ENCODE results near the gene TMEM135. TPM values are rescaled to one million over a fixed set of nuclear protein-coding genes. Genes with fewer than 3 reads are reported as not detected.
"Not testable (repeated sequence)": the region's sequence is repeated elsewhere in the genome, so short reads cannot be mapped to it uniquely, and the experiment has no call there.

Gene TMEM135
- total RNA-seq, 2 experiments from 2014 or later = 16.7 to 27.5 TPM

DNA sequence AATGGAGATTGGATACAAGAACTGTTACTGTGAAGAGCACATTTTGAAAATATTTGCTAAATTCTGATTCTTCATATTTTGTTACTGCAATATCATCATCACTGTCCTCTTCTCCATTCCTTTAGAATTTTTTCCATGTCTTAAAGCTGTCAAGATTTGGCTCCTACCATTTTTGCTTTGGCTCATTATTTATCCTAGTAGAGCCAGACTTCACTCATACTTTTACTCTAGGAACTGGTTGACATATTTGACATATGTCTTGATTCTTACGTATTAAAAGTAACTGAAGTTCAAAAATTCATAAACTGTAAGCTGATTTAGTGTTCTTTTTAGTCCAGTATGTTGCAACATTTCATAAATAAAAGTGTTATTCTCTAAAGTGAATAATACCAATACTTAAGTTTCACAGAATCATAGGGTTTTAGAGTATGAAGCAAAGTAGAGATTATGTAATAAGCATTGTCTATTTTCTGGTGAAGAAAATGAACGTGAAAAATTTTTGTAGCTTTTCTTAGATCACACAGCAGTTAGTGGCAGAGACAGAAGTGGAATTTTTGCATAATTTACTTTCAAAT lies 225.6 kb downstream of the TMEM135 start:
- no peaks in the 10 kb centered on the region for H3K4me1 Mint-ChIP-seq (ENCODE audit: low read depth)
- no peaks in the 10 kb centered on the region for H3K9me3 Mint-ChIP-seq
- intact Hi-C loops (cut with micrococcal nuclease) = no loop called here
- no peak overlapping the region for H3K27ac Mint-ChIP-seq
- ChIA-PET CTCF (no interaction called here), POLR2A (no interaction called here)
- no peaks in the 10 kb centered on the region for H3K27me3 Mint-ChIP-seq
- H3K36me3 Mint-ChIP-seq = no peaks in the 10 kb centered on the region
- DNase-seq = no peak
- H3K4me3 Mint-ChIP-seq = no peak overlapping the region

DNA sequence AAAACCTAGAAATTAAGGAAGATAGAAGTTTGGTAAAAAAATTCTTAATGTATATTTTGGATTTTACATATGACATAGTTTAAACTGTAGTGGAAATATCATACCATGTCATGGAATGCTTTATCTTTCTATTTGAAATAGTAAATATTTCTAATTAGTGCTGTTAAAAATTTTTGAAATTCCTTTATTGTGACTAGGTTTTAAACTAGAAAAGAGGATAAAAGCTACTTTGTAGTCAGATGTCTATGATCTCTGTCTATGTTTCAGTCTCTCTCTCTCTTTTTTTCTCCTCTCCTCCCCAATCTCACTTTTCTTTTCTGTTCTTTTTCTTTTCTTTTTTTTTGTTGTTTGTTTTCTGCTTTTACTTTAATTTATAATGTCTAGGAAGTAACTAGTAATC lies 226.2 kb downstream of the TMEM135 start:
- Mint-ChIP-seq H3K9me3 (no peaks in the 10 kb centered on the region), H3K4me3 (no peak overlapping the region), H3K27ac (no peak overlapping the region), H3K27me3 (no peaks in the 10 kb centered on the region), H3K4me1 (ENCODE audit: low read depth) (no peaks in the 10 kb centered on the region), H3K36me3 (no peaks in the 10 kb centered on the region)
- ChIA-PET POLR2A (no interaction called here), CTCF (no interaction called here)
- no peak for DNase-seq
- intact Hi-C loops (cut with micrococcal nuclease) = no loop called here

DNA sequence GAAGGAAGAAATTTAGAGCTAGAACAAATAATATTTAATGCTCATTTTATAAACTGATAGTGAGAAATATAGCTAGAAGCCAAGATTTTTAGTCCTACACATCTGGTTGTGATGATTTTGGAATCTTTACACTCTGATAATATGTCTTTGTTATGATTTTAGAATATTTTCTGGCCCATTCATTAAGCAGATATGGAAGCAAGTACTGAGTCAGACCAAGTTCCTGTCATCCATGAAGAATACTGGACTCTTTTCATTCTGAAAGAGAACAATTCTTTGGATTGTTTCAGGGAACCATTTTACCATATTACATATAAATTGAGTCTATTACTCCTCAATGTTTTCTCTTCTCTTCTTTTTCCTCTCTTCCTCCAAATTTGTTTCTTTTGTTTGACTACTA lies 227.4 kb downstream of the TMEM135 start:
- DNase-seq = no peak
- Mint-ChIP-seq H3K27ac (no peak overlapping the region), H3K4me3 (no peak overlapping the region), H3K27me3 (no peaks in the 10 kb centered on the region), H3K36me3 (no peaks in the 10 kb centered on the region), H3K4me1 (ENCODE audit: low read depth) (no peaks in the 10 kb centered on the region), H3K9me3 (no peaks in the 10 kb centered on the region)
- POLR2A ChIA-PET = no interaction called here
- intact Hi-C loops (cut with micrococcal nuclease) = no loop called here
- CTCF ChIA-PET = no interaction called here

DNA sequence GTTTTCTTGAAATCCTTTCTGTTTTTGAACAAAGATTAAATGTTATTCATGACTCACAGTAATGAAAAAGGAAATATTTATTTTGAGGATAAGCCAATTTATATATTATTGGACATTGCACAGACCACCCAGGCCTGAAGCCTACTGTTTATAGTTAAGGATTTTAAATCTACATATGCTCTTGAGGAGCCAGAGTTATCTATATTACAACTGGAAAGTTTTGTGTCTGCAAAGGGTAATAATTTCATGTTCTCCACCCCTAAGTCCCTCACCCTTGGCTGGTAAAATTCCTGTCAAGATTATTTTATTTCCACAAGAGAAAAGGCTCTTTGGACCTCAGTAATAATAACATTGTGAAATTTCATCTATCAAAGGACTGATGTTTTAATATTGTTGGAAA lies 228.2 kb downstream of the TMEM135 start:
- no peak overlapping the region for H3K4me3 Mint-ChIP-seq
- ChIA-PET CTCF (interaction anchor here (0.6 kb wide), 1 partner anchor 61 kb away, joined by 3 read pairs; no protein-coding TSS in a partner anchor), POLR2A (no interaction called here)
- H3K9me3 Mint-ChIP-seq = no peaks in the 10 kb centered on the region
- H3K27me3 Mint-ChIP-seq = no peaks in the 10 kb centered on the region
- H3K27ac Mint-ChIP-seq = no peak overlapping the region
- no peaks in the 10 kb centered on the region for H3K4me1 Mint-ChIP-seq (ENCODE audit: low read depth)
- DNase-seq = no peak
- intact Hi-C loops (cut with micrococcal nuclease) = no loop called here
- H3K36me3 Mint-ChIP-seq = no peaks in the 10 kb centered on the region

DNA sequence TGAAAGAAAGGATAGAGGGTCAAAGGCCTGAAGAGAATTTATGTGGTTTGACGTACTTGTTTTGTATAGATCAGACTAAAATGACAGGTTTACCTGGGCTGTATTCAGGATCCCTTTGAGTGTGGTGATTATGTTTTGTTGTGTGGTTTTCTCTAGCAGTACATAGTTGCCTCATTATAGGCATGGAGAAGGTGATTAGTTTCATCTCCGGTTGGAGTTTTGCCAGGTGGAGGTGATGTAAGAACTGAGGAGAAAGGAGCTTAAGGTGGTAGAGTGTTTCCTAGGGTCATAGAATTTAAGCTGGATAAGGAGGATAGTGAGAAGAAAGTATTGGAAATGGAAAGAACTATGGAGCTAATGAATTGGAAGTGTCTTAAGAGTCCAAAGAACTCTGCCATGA lies 229.0 kb downstream of the TMEM135 start:
- Mint-ChIP-seq H3K4me1 (ENCODE audit: low read depth) (no peaks in the 10 kb centered on the region), H3K27ac (no peak overlapping the region), H3K9me3 (no peaks in the 10 kb centered on the region), H3K36me3 (no peaks in the 10 kb centered on the region), H3K27me3 (no peaks in the 10 kb centered on the region), H3K4me3 (no peak overlapping the region)
- intact Hi-C loops (cut with micrococcal nuclease) = no loop called here
- POLR2A ChIA-PET = no interaction called here
- CTCF ChIA-PET = interaction anchor here (0.6 kb wide), 1 partner anchor 60 kb away, joined by 3 read pairs; no protein-coding TSS in a partner anchor
- no peak for DNase-seq

DNA sequence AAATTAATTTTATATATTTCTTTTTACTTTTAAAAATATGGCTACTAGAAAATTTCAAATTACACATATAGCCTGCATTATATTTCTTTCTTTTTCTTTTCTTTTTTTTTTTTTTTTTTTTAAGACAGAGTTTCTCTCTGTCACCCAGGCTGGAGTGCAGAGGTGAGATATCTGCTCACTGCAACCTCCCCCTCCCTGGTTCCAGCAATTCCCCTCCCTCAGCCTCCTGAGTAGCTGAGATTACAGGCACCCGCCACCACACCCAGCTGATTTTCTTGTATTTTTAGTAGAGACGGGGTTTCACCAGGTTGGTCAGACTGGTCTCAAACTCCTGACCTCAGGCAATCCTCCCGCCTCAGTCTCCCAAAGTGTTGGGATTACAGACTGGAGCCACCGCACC lies 234.2 kb downstream of the TMEM135 start:
- DNase-seq; H3K27me3 Mint-ChIP-seq; H3K27ac Mint-ChIP-seq; intact Hi-C loops (cut with micrococcal nuclease); H3K36me3 Mint-ChIP-seq; H3K9me3 Mint-ChIP-seq; POLR2A ChIA-PET; H3K4me1 Mint-ChIP-seq (ENCODE audit: low read depth); H3K4me3 Mint-ChIP-seq: not testable (repeated sequence)
- CTCF ChIA-PET = interaction anchor here (1.8 kb wide), 1 partner anchor 17 kb away, joined by 4 read pairs; no protein-coding TSS in a partner anchor

DNA sequence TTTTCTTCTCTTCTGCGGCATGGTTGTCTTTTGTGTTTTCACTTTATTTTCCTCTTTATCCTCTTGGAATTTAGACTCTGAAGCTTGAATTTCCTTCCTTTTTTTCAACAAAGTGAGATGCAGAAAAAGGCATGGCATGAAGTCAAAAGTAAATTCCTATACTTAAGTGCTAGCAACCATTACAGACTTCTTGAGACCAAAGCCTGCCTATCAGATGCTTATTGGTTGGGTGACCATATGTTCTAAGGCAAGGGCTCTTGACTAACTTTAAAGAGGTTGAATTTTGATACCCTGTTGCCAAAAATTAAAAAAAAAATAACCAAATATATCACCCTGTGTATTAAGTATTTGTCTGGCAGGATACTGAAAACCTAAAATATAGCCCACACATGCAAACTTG lies 237.4 kb downstream of the TMEM135 start:
- CTCF ChIA-PET = no interaction called here
- no peaks in the 10 kb centered on the region for H3K9me3 Mint-ChIP-seq
- intact Hi-C loops (cut with micrococcal nuclease) = no loop called here

DNA sequence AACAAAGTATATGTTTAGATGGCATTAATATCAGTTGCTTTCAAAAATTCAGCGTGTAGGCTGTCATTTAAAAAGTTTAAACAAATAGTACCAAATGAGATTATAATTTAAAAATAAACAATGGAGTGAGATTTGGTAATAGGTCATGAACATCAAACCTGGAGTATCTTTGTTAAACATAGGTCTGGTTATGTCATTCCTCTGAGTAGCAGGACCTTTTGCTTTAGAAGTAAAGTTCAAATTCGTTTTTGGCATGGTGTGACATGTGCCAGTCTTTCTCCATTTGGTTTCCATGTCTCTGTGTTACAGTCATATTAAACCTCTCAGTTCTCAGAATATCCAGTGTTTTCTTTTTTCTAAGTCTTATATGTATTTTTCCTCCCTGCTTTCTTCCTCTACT lies 242.4 kb downstream of the TMEM135 start:
- Mint-ChIP-seq H3K36me3 (peaks cover under 1% of the 10 kb centered on the region), H3K9me3 (no peaks in the 10 kb centered on the region), H3K4me1 (ENCODE audit: low read depth) (no peaks in the 10 kb centered on the region), H3K27me3 (no peaks in the 10 kb centered on the region), H3K4me3 (no peak overlapping the region), H3K27ac (no peak overlapping the region)
- POLR2A ChIA-PET = no interaction called here
- DNase-seq = no peak
- intact Hi-C loops (cut with micrococcal nuclease) = no loop called here
- CTCF ChIA-PET = no interaction called here

More for the DNA sequence above, 237.4 kb downstream of the TMEM135 start:
- no peaks in the 10 kb centered on the region for H3K36me3 Mint-ChIP-seq
- H3K27ac Mint-ChIP-seq = no peak overlapping the region
- H3K27me3 Mint-ChIP-seq = no peaks in the 10 kb centered on the region
- POLR2A ChIA-PET = no interaction called here
- no peak for DNase-seq
- no peak overlapping the region for H3K4me3 Mint-ChIP-seq
- no peaks in the 10 kb centered on the region for H3K4me1 Mint-ChIP-seq (ENCODE audit: low read depth)

DNA sequence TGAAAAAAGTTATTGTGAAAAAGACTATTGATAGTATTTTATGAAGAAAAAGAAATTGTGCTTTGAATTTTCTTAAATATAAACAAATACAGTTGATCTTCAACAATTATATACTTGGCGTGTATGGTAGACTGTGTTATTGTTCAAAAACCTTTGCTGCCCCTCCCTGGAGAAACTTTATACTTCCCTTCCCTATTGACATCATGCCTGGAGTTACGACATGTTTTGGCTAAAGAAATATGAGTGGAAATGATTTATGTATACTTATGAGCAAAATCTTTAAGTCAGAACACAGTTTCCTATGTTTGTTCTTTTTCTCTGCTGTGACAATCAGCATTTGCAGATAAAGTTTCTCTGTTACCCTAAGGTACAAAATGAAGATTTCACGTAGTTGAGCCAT lies 243.8 kb downstream of the TMEM135 start:
- Mint-ChIP-seq H3K4me3 (no peak overlapping the region), H3K4me1 (ENCODE audit: low read depth) (no peaks in the 10 kb centered on the region), H3K9me3 (peaks cover 7% of the 10 kb centered on the region), H3K27me3 (no peaks in the 10 kb centered on the region), H3K36me3 (peaks cover 4% of the 10 kb centered on the region), H3K27ac (no peak overlapping the region)
- ChIA-PET POLR2A (no interaction called here), CTCF (no interaction called here)
- DNase-seq = no peak
- intact Hi-C loops (cut with micrococcal nuclease) = no loop called here

DNA sequence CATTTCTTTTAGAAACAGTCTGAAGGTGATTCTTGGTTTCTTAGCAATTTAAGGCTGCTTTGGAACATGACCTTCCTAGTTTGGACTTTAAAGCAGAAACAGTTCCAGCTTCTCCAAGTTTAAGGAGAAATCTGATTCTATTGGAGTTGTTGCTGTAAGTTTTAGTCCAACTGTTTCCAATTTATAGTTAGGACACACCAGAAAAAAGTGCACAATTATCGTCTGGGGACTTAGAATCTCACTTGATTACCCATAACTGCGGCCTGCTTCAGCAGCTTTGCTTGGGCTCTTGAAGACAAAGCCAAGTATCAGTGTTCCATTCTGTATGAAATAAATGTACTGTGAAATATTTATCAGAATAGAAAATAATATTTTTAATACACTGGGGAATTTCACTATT lies 246.6 kb downstream of the TMEM135 start:
- ChIA-PET POLR2A (no interaction called here), CTCF (no interaction called here)
- no peak overlapping the region for H3K27ac Mint-ChIP-seq
- H3K36me3 Mint-ChIP-seq = peaks cover 4% of the 10 kb centered on the region
- no peaks in the 10 kb centered on the region for H3K4me1 Mint-ChIP-seq (ENCODE audit: low read depth)
- H3K9me3 Mint-ChIP-seq = peaks cover 7% of the 10 kb centered on the region
- DNase-seq = no peak
- H3K27me3 Mint-ChIP-seq = no peaks in the 10 kb centered on the region
- H3K4me3 Mint-ChIP-seq = no peak overlapping the region
- intact Hi-C loops (cut with micrococcal nuclease) = no loop called here

DNA sequence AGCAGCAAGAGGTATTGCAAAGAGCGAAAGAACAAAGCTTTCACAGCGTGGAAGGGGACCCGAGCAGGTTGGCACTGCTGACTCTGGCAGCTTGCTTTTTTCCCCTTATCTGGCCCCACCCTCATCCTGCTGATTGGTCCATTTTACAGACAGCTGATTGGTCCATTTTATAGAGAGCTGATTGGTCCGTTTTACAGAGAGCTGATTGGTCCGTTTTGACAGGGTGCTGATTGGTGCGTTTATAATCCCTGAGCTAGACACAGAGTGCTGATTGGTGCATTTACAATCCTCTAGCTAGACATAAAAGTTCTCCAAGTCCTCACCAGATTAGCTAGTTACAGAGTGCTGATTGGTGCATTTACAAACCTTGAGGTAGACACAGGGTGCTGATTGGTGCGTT lies 247.9 kb downstream of the TMEM135 start:
- H3K27me3 Mint-ChIP-seq; POLR2A ChIA-PET; H3K36me3 Mint-ChIP-seq; H3K4me3 Mint-ChIP-seq; DNase-seq; H3K9me3 Mint-ChIP-seq; H3K27ac Mint-ChIP-seq; H3K4me1 Mint-ChIP-seq (ENCODE audit: low read depth); intact Hi-C loops (cut with micrococcal nuclease): not testable (repeated sequence)
- CTCF ChIA-PET = interaction anchor here (0.6 to 1.8 kb wide), 5 partner anchors 254 to 405 kb away, joined by 3 to 6 read pairs (median 4); no protein-coding TSS in a partner anchor

DNA sequence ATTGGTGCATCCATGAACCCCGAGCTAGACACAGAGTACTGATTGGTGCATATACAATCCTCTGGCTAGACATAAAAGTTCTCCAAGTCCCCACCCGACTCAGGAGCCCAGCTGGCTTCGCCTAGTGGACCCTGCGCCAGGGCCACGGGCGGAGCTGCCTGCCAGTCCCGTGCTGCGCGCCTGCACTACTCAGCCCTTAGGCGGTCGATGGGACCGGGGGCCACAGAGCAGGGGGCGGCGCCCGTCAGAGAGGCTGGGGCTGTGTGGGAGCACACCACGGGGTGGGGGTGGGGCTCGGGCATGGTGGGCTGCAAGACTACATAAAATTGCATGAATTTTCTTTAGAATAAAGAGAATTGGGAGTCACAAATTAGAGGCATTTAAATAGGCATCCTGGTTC lies 248.6 kb downstream of the TMEM135 start:
- Mint-ChIP-seq H3K4me3 (no peak overlapping the region), H3K27ac (no peak overlapping the region), H3K27me3 (no peaks in the 10 kb centered on the region), H3K9me3 (peaks cover 7% of the 10 kb centered on the region), H3K36me3 (peaks cover 4% of the 10 kb centered on the region), H3K4me1 (ENCODE audit: low read depth) (no peaks in the 10 kb centered on the region)
- DNase-seq = no peak
- intact Hi-C loops (cut with micrococcal nuclease) = no loop called here
- ChIA-PET CTCF (interaction anchor here (0.9 to 1.8 kb wide), 4 partner anchors 255 to 348 kb away, joined by 3 to 6 read pairs (median 4); no protein-coding TSS in a partner anchor), POLR2A (no interaction called here)

DNA sequence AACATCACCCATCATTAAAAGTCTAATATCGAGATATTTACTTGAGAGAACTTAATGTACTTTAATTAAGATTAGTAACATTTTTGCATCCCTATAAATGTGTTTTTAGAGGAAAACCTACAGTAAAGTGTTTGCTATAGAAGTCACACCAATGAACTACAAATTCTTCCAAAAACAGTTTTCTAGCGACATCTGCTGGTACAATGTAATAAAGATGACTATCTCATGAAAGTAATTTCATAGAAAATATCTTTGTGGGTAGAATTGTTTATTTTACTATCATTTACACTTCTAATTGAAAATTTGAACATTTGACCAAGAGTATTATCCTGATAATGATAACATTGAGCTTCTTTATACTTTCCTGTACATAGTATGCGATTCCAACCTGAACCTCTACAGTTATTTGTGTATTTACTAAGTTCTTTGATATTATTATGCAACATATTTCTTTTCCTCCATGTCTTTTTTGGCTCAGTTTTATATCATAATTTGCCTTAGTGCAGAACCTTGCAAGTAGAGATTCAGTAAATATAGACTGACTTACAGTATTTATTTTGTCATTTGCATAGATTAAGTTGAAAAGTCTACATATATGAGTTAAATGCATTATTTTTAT lies 252.7 kb downstream of the TMEM135 start:
- intact Hi-C loops (cut with micrococcal nuclease) = loop anchor here (1.0 kb wide), 3 partner anchors 295 to 351 kb away; no protein-coding TSS in a partner anchor
- Mint-ChIP-seq H3K36me3 (peaks cover under 1% of the 10 kb centered on the region), H3K27ac (no peak overlapping the region), H3K9me3 (peaks cover 4% of the 10 kb centered on the region), H3K4me1 (ENCODE audit: low read depth) (no peaks in the 10 kb centered on the region), H3K27me3 (no peaks in the 10 kb centered on the region), H3K4me3 (no peak overlapping the region)
- POLR2A ChIA-PET = no interaction called here
- DNase-seq = no peak
- CTCF ChIA-PET = interaction anchor here (0.7 to 5.3 kb wide), 10 partner anchors 63 to 420 kb away, joined by 3 to 44 read pairs (median 4); no protein-coding TSS in a partner anchor
